Middle frontal gyrus (tissue), 1 donor: ENCODE results near the gene C4orf54.

Source experiments
- DNase-seq: peaks from one replicate; pipeline ENCODE4 v3.0.0-alpha.2; 2015; ENCODE audit warnings: low spot score; ENCODE audit errors: extremely low spot score

Gene C4orf54

GRCh38 chr4:99657798-99658197, at the start of gene C4orf54:
Gene C4orf54 (minus strand): TSS chr4:99657828. CDS start chr4:99654648, 3,180 bp downstream.
- no peak for DNase-seq

GRCh38 chr4:99705891-99706290, 48.3 kb upstream of the C4orf54 start:
- no peak for DNase-seq

GRCh38 chr4:99696801-99697200, 39.2 kb upstream of the C4orf54 start:
- no peak for DNase-seq

GRCh38 chr4:99693140-99693539, 35.5 kb upstream of the C4orf54 start:
- DNase-seq, result no peak

- no peak for DNase-seq
Measured at GRCh38 chr4:99690990-99691389, 33.4 kb upstream of the C4orf54 start.

GRCh38 chr4:99690472-99690871, 32.8 kb upstream of the C4orf54 start:
- DNase-seq, result no peak

- DNase-seq, result no peak
Measured at GRCh38 chr4:99687120-99687519, 29.5 kb upstream of the C4orf54 start.

- DNase-seq, result no peak
Measured at GRCh38 chr4:99685234-99685633, 27.6 kb upstream of the C4orf54 start.

GRCh38 chr4:99683895-99684294, 26.3 kb upstream of the C4orf54 start:
- DNase-seq, result no peak

- DNase-seq, result no peak
Measured at GRCh38 chr4:99679976-99680375, 22.3 kb upstream of the C4orf54 start.

- DNase-seq, result no peak
Measured at GRCh38 chr4:99679204-99679603, 21.6 kb upstream of the C4orf54 start.

GRCh38 chr4:99677161-99677560, 19.5 kb upstream of the C4orf54 start:
- DNase-seq, result no peak

- DNase-seq, result no peak
Measured at GRCh38 chr4:99670409-99671073, 12.9 kb upstream of the C4orf54 start.

GRCh38 chr4:99669084-99669483, 11.5 kb upstream of the C4orf54 start:
- no peak for DNase-seq

GRCh38 chr4:99668472-99668871, 10.8 kb upstream of the C4orf54 start:
- no peak for DNase-seq

- DNase-seq, result no peak
Measured at GRCh38 chr4:99665983-99666382, 8.4 kb upstream of the C4orf54 start.

- no peak for DNase-seq
Measured at GRCh38 chr4:99664716-99665115, 7.1 kb upstream of the C4orf54 start.

GRCh38 chr4:99661907-99662306, 4.3 kb upstream of the C4orf54 start:
- no peak for DNase-seq

GRCh38 chr4:99658666-99659065, 1.0 kb upstream of the C4orf54 start:
- no peak for DNase-seq

GRCh38 chr4:99655308-99656081, 2.1 kb downstream of the C4orf54 start:
- no peak for DNase-seq

- no peak for DNase-seq
Measured at GRCh38 chr4:99654361-99654761, 3.3 kb downstream of the C4orf54 start.

GRCh38 chr4:99653916-99654315, 3.7 kb downstream of the C4orf54 start:
- DNase-seq, result no peak
